Stimulated activated CD4-positive, alpha-beta T cell treated with anti-CD3 and anti-CD28 coated beads, Interleukin-2, amount 100 ng/mL, for 4 hours (primary cell): ENCODE measurements around the gene LRP1.
"Not testable (repeated sequence)": the region's sequence is repeated elsewhere in the genome, so short reads cannot be mapped to it uniquely, and the experiment has no call there.

ENCODE experiments used
- DNase-seq: peaks from one replicate; pipeline ENCODE4 v3.0.0-alpha.2; 2020; ENCODE audit warnings: low read depth

LRP1 gene

DNA sequence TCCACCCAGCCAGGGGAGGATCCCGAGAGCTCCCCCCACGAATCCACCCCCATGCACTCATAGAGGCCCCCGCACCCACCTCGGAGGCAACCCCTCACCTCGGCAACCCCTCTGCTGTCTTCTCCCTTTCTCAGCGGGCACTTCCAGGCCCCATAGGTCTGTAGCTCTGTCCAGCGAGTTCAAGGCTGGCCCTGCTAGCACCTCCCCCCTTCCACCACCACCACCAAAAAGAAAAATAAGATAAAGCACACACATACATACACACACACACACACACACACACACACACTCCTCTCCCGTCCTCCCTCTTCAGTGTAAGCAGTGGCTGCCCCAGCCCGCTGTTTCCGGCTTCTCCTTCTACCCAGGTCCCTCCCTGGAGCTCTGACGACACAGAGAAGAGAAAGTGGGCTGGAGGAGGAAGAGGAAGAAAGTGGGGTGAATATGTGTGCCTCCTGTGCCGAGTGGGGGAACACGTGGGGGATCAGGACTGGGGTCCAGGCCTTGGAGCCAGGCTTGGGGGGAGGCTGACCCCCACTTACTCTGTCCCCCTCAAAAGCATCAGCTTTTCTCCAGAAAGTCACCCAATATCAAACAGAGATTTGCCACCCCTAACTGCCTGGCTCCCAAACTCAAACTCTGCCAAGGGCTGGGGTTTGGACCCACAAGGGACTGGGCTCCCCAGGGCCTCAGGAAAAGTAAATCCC, 17.1 kb upstream of the LRP1 start, which contains the start of gene STAT6:
Gene STAT6, minus strand, starts transcription at position 332 of the 704 bp plus-strand sequence. CDS start 3,084 bp downstream, outside the sequence.
- DNase-seq: peak; percentile 83

DNA sequence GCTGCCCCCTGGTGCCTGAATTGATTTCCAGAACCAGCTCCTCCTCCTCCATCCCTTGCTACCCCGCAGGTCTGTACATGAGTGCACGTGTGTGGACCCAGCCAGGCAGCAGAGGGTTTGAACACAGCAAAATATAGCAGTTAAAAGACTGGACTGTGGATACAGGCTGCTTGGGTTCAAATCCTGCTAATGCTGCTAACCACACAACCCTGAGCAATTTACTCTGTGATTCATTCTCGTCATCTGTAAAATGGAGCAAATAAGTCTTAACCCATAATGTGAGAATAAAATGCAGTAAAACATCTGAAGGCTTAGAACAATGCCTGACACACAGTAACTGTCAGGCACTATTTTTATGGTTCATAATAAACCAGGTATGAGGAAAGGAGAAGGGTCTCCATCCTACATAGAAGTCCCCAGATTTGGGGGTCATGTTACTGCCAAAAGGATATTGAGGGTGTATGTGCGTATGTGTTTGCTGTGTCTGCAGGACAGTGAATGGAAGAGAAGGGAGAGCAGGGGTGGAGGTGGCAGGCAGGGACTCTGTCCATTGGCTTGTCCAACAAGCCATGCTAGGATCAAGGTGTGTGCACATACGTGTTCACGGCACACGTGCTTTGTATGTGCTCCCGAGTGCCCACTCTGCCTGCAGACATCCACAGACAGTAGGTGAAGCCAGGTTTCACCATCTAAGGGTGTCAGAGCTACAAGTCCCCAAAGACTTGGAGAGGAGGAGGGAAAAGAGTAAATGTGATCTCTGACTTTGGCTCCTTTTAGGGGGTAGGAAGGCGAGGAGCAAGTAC, 15.6 kb upstream of the LRP1 start:
- no peak for DNase-seq

DNA sequence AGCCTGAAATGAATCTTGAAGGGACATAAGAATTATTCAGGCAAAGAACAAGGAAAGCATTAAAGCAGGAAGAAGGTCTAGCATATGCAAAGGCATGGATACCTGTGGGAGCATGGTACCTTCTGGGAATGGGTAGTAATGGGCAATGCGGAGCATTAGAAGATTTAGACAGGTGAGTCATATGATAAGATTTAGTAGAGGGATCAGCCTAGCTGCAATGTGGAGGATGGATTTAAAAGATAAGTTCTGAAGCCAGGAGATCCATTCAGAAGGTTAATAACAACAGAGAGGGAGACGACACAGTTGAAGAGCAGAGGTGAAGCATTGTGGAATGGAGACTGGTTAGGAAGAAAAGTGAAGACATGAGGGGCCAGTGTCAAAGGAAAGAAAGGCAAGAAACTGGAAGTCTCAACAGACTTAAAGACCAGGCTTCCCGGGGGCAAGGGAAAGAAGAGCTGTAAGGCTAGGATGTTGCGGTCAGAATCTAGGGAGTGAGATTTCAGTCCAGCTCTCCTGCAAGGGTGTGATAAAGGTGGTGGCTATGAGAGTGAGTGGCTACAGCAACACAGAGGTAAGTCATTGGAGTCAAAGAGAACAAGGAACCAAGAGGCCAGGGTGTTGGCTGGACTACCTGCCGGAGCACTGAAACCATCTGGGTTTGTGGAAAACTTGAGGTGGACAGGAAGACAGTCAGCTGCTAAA, 11.6 kb upstream of the LRP1 start:
- DNase-seq: no peak

DNA sequence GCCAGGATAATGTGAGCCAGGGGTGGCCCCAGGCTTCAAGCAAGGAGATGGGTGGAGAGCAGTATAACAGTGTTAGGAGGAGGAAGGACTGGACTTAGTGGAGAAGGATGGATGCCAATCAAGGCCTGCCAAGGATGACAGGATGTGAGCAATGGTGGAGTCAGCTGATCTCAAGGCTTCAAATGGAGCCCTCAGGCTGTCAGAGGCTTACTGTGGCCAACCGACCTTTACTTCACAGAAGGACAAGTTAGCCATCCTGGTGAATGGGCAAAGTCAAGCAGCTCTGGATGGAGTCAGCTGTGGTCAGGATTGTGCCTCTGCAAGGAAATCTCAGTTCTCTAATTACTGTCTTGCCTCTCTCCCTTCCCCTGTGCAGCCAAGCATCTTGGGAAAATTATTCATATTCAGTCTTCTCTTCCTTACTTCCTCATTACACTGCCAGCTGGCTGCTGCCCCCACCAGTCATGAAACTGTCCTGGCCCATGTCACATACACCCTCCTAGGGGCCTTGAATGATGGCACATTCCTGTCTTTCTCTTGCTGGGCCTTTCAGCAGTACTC, 9.5 kb upstream of the LRP1 start:
- DNase-seq: no peak

DNA sequence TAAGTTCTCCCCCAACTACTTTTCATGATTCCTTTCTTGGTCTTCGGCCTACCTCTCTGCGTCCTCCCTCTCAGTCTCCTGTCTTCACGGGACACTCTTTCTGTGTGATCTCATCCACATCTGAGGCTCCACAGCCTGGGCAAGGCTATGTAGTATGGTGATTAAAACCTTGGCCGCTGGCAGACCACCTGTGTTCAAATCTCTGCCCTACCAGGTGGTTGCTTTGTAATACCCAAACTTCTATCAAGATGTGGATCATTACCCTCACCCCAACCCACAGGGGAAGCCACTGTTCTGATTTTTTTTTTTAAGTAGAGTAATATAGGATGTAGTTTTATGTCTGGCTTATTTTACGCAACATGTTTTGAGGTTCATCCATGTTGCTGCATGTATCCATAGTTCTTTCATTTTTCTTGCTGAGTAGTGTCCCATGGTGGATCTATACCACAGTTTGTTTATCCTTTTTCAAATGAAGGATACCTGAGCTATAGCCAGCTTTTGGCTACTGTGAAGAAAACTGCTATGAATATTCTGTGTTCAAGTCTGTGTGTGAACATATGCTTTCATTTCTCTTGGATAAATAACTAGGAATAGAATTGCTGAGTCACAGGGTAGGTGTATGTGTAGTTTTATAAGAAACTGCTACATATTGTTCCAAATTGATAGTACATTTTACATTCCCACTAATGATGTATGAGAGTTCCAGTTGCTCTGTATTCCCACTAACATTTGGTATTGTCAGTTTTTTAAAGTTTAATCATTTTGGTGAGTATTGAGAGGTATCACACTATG, 8.8 kb upstream of the LRP1 start:
- no peak for DNase-seq

DNA sequence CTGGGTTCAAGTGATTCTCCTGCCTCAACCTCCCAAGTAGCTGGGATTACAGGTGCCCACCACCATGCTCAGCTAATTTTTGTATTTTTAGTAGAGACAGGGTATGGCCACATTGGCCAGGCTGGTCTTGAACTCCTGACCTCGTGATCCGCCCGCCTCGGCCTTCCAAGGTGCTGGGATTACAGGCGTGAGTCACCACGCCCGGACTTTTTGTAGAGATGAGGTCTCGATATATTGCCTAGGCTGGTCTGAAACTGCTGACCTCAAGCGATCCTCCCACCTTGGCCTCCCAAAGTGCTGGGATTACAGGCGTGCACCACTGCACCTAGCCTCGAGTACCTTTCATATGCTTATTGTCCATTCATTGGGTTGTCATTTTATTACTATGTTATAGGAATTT, 7.6 kb upstream of the LRP1 start:
- DNase-seq: not testable (repeated sequence)

DNA sequence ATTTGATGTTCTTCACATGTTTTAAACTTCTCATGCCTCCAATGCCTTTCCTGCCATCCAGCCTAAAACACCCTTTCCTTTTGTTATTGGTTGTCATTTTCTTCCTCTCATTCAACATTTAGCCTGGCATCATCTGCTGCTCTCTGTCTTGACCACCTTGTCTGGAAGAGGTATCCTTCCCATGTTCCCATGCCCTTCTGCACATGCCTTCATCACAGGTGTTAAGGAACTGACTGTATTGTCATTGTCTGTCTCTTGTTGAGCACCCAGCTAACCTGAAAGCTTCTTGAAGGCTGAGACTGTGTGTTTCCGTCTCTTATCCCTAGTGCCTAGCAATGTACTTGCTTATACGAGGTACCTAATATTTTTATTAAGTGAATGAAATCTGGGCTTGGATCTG, 4.5 kb upstream of the LRP1 start:
- no peak for DNase-seq

DNA sequence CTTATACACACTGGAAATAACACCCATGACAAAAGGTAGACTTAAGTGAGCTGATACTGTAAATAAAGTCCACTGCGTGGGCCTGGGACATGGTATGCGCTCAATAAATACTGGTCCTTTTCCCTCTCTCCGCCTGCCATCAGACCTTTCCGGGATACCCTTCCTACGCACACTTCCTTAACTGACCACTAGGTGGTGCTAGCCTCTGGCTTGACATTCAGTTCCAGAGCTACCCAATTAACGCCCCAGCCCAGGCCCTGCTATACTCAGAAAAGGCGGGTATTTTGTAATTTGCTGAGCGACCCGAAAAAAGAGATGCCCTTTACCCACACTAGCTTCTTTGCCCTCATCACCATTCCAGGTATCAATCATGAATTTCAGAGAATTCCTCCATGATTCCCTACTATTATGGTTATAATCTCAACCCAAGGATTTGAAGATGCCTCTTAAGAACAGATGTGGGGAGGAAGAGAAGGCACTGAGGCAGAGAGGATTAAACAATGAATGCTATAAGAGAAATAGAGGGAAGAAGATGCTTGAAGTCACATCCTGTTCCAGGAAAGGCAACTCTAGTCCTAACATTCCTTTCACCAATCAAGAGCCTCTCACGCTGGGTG, 3.9 kb upstream of the LRP1 start:
- peak; percentile 66 for DNase-seq

DNA sequence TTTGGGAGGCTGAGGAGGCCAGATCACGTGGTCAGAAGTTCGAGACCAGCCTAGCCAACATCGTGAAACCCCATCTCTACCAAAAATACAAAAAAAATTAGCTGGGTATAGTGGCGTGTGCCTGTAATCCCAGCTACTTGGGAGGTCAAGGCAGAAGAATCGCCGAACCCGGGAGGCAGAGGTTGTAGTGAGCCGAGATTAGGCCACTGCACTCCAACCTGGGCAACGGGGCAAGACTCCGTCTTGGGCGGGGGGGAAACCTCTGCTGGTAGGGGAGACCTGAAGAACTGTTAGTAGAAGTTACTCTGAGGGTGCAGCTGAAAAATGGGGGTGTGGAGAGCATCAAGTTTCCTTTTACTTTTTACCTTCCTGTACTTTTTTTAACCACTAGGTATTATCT, 2.2 kb upstream of the LRP1 start:
- DNase-seq: no peak

DNA sequence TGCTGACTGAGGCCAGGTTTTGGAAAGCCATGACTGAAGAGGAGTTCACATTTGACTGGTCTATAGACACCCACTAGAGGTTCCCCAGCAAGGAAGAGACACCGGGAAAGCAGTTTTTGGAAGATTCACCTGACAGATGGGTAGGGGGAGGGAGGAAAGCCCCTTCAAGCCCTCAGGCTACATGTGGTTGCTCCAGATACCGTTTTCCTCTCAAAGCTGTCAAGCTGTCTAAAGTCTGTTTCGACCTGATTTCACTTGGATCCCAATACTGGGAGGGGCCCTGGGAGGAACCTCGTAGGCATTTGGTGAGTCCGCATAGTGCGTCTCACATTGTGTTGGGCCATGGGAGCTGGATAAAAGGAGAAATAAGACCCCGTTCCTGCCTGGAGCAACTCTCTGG, 1.7 kb upstream of the LRP1 start:
- no peak for DNase-seq

DNA sequence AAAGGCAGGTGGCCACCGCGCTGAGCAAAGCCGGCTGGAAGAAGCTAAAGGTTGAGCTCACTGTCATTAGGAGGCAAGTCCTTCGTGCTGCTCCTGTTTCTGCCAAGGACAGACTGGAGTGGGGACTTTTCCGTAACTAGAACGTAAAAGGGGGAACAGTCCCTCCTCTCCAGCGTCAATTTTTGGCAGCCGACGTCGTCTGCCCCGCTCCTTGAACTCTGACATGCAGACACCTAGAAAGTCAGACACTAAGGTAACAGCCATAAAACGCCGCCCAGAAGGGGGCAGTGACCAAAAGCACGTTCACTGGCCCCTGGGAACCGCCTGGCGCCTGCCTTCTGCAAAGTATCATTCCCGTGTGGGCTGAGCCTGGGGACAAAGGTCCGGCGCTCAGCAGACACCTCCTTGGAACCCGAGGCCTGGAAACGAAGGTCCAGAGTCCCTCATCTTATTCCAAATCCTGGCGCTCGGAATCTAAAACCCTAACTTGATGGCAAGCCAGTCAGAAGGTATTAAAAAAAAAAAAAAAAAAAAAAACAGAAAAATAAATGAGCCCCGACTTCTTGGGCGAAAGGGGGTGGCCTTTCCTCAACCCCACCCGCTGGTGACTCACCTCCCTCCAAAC, 1.1 kb upstream of the LRP1 start:
- peak; percentile 69 for DNase-seq

DNA sequence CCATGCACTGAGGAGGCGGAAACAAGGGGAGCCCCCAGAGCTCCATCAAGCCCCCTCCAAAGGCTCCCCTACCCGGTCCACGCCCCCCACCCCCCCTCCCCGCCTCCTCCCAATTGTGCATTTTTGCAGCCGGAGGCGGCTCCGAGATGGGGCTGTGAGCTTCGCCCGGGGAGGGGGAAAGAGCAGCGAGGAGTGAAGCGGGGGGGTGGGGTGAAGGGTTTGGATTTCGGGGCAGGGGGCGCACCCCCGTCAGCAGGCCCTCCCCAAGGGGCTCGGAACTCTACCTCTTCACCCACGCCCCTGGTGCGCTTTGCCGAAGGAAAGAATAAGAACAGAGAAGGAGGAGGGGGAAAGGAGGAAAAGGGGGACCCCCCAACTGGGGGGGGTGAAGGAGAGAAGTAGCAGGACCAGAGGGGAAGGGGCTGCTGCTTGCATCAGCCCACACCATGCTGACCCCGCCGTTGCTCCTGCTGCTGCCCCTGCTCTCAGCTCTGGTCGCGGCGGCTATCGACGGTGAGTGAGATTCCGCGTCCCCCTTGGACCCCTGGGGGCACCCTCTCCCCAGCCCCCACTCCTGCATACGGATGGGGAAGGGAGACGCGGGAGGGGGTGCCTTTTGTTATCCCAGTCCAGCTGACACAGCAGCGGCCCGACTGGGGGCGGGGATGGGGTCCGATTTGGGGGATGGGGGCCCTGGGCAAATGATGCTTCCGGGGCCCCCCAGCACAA, 400 bp downstream of the LRP1 start:
- no peak for DNase-seq

DNA sequence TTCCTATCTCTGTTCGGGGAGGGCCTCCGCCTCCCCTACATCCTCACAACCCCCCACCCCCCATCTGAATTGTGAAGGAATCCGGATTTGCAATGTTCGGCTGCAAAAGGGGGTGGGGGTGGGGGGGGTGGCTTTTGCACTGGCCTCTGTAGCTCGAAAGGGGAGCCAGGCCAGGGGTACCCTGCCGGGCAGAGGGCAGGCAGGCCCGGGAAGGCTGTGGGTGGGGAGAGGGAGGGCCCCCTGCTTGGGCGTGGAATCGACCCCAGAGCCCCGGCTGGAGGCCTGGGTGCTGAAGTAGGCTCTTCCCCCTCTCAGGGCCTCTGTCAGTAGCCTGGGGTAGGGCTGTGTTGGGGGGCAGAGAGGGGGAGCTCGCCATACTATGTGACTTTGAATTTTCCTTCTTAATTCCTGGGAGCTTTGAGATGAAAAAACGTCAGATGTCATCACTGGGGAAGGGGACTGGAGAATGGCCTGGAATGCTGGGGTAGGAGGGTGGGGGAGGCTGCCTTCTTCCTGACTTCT, 1.1 kb downstream of the LRP1 start:
- no peak for DNase-seq

DNA sequence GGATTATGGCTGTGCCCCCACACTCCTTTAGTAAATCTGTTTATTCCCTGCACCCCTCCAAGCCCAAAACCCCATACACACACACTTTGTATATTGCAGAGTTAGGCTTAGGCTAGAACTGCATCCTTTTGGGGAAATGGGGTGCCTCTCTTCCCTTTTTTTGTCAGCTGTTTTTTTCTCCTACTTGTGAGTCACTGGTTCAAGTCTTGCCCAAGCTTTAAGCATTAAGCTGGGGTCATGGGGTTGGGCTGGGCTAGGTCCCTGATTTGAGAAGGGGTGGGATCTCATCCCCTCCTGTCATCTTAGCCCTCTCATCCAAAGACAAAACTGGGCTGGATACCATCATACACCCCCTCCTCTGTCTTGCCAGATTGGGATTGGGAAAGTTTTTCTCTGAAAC, 1.6 kb downstream of the LRP1 start:
- DNase-seq: no peak

DNA sequence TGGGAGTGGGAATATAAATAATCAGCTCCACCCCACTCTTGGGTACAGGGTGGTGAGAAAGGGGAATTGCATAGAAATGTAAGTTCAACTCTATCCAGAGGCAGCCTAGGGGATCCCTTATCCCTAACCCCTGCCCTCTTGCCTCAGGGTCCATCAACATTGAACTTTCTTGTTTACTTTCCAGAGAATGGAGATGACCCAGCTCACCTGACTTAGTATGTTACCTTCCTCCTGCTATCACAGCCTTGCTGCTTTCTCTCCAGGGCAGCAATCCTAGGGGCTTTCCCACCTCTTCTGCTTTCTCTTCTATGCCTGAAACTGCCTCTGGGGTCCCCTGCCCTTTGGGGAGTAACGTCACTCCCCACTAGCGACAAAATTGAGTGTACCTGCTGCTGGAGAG, 2.7 kb downstream of the LRP1 start:
- no peak for DNase-seq

DNA sequence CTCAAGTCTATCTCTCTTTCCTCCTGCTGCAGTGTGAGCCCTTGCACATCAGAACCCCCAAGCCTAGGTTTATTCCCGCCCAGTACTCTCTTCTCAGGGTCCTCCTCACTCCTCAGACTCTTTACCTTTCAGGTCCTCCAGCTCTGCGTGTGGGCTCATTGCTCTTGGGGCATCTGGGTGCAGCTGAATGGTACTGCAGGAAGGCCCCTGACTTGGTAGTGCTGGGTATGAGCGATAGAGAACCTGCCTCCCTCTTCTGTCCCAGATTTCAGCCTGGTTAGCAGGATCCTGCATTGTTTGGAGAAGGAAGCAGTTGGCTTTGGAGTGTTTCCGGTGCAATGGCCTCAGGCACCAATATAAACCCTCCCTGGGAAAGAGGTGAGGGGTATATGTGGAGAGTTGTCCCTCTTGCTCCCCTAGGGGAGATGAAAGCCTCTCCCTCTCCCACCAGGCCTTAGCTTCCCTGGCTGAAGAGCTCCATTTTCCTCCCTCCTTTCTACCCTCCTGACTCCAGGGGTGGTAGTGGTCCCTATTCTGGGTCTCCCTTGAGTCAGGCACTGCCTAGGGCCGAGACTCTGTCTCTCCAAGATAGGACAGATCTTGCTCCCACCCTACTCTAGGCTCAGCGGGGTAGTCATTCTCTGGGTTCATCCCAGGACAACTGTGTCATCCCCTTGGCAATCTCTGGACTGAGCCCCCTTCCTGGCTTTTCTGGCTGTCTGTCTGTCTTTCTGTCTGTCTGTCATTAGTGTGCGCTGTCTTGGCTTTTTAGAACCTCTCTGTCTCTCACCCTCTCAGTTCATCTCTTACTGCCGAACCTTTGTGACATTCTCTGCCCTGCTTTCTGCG, 3.8 kb downstream of the LRP1 start:
- DNase-seq: no peak

DNA sequence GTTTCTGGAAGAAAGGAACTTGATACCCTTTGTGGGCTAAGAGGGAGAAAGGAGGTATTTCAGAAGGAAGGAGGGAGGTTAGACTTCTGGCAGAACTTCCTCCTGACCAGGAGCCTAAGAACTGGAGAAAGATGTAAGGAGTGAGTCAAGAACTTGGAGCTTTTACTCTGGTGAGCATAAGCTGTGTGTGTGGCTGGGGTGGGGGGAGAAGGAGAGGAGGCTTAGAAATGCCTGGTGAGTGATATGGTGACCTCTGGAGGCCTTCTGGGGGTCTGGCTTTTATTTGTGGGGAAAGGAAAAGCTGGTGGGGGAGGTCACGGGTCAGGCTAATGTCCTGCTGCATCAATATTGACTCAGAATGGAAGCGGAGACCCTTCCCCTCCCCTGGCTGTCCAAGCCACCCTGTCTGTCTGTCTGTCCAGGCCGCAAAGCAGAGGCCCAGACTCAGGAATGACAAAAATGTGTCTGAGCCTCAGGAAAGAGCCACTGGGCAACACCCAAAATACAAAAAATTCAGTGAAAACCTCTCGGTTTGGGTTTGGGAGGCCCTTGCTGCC, 4.8 kb downstream of the LRP1 start:
- no peak for DNase-seq

DNA sequence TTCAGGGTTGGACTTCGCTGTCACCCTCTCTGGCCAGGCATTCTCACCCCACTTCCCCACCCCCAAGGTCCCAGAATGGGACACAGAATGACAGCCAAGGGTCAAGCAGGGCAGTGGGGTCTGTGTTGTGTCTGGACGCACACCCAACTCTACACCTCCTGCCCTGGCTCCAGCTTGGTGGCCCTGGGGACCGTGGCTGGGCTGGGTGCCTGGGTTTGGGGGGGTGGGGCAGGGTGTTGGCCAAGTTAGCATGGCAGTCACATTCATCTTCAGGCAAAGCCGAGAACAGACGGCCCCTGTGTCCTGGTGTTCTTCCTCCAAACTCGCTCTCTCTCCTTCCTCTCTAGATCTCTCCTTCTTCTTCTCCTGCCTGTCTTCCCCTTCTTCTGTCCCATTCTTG, 5.6 kb downstream of the LRP1 start:
- DNase-seq: no peak

DNA sequence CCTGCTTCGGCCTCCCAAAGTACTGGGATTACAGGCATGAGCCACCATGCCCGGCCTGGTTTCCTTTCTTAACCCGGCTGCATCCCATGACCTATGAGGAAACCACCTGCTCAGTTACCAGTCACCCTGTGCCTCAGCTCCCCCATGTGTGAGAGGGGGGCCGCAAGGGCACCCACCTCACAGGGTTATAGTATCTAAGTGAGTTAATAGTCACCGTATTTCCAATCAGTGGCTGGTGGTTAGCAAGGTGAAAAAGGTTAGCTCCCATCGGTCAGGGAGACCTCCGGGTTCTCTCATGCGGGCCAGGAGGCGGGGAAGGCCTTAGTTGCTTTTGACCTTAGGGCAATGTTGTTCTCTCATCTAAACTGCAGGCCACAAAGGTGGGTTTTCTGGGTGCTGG, 6.7 kb downstream of the LRP1 start:
- no peak for DNase-seq
